ENCODE data around the gene CIART.

DNA sequence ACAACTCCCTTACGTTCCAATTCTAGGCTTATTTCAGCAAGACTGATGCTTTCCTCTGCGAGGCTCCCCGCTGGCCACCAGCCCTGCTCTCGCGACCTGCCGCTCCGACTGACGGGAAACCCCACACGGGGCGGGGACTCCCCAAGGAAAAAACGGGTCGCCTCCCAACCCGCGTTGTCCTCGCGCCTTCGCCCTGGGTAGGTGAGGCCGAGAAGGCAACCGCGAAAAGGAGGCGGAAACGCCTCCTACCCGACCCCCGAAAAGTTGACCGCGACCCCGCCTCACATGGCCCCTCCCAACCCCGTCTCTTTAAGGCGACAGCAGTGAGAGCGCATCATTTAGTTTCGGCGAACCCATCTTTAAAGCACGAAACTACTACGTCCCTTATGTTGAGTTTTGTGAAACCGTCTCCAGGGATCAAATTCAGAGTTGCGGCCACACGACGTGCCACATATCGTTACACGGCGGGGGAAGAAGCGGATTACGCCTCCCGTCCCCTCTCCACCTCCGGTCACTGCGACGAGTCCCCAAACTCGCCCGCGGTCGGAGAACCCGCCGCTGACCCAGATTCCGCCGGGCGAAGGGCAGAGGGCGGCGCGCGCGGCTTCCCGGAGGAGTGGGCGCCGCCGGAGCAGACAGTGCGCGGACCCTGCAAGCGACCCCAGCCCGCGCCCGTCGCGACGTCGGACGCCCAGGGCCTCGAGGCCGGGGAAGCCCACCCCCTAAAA lies 47.6 kb upstream of the CIART start:
- TF ChIP-seq POLR2A (IDR thresholded peaks at IDR 0.05; ENCODE audit: low read depth, low read length) (no peak), MYC (IDR thresholded peaks at IDR 0.05; ENCODE audit: low read depth, low read length) (no peak)
- TF ChIP-seq, protein P1, sequence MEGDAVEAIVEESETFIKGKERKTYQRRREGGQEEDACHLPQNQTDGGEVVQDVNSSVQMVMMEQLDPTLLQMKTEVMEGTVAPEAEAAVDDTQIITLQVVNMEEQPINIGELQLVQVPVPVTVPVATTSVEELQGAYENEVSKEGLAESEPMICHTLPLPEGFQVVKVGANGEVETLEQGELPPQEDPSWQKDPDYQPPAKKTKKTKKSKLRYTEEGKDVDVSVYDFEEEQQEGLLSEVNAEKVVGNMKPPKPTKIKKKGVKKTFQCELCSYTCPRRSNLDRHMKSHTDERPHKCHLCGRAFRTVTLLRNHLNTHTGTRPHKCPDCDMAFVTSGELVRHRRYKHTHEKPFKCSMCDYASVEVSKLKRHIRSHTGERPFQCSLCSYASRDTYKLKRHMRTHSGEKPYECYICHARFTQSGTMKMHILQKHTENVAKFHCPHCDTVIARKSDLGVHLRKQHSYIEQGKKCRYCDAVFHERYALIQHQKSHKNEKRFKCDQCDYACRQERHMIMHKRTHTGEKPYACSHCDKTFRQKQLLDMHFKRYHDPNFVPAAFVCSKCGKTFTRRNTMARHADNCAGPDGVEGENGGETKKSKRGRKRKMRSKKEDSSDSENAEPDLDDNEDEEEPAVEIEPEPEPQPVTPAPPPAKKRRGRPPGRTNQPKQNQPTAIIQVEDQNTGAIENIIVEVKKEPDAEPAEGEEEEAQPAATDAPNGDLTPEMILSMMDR (IDR thresholded peaks at IDR 0.05; ENCODE audit: extremely low read depth in 1 of 2, insufficient read depth in 1 of 2, low read depth in 1 of 2, low read length in 2 of 2), result no peak
